Measurements from ENCODE around the gene AMER3.
"Not testable (repeated sequence)": the region's sequence is repeated elsewhere in the genome, so short reads cannot be mapped to it uniquely, and the experiment has no call there.

Gene AMER3, protein sequence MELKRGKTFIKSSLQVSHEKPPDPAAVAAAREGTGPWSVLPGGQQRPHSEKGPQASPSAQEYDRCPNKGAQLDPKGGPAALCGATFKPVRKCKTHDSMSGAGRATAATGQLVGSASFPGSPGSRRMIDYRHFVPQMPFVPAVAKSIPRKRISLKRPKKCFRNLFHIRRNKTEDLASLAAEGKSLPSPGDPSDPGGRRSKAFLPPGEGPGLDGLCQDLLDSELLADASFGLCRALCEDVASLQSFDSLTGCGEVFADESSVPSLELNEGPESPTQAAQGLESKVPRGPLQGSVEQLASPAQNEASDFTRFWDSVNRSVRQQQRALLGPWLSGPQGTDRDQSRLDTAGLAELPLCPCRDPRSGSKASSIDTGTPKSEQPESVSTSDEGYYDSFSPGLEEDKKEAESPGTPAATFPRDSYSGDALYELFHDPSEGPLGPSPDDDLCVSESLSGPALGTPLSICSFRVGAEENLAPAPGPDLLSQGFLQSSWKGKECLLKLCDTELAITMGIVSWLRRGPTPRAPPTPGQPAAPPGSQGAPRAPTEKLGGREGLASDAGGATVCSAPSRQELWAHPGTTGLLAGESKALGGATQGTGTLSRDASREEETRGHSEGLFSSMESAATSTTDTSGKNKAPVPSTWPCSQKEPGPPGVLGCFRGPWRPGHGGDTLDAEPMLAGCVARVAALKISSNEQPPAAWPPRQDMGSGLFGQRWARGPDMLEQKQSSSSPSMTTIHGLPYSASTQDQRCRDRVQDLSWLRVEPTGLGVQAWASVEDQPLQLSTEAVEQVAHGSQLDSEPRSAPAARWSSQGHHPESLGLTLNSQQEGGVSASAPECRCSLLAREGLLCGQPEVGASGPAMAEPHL

DNA sequence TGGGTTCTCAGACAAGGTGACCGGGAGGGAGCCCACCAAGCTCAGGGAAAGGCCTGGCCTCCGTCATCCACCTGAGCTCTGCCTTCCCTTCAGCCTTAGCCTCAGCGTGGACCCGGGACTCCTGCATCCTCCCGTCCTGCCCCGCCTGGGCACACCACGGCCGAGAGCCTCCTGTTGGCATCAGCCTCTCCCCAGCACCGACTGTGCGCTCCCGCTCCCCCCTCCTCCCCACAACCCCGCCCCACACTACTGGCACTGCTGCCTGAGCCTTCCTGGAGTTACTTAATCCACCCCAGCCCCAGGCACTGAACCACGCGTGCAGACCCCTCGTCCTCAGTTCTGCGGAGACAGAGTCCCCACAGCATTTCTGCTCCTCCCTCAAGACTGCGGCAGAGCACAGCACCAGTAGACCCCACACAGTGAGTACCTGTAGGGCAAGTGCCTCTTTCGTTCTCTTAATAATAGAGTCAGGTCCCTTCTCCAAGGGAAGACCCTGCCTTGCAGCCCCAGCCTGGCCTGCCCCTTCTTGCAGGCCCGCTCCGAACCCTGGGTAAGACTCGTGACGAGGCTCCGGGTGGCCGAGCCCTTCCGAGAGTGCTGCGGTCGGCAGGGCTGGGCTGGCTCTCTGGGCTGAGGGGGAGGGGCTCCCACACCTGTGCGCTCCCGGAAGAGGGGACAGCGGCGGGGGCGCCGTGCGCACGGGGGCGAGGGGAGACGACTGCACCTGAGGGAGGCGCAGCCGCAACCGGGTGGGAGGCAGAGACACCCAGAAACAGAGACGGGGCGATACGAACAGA is at the start of gene AMER3:
AMER3 (plus strand) TSS at position 285 of the 797 bp plus-strand sequence. CDS start 6,533 bp downstream, outside the sequence.
- DNase-seq (ENCODE audit: low spot score) = no peak

DNA sequence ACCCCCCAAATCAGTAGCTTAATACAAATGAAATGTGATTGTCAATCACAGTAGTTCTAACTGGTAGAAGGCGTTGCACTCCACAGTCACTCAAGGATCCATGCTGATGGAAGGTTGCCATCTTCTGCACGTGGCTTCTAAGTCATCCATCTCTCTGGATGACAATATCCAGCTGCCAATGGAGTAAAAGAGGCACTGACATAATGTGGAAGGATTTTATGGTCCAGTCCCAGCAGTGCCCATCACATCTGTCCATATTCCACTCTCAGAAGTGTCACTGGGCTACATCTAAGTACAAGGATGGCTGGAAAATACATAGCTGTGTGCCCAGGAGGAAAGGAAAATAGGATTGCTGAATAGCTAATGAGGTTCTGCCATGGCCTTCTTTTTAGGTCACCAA is 40.5 kb upstream of the AMER3 start:
- not testable (repeated sequence) for DNase-seq (ENCODE audit: low spot score)

DNA sequence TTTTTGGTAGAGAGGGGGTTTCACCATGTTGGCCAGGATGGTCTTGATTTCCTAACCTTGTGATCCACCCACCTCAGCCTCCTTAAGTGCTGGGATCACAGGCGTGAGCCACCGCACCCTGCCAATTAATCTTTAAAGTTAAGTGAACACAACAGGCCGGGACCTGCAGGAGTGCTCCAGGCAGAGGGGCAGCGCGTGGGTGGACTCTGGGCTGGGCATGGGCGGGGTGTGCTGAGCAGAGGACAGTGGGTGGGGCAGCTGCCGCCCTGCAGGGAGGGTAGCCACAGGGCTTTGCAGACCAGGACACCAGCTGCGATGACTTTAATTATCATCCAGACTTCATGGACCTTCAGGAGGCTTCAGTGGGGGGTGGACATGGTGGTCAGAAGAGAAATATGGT is 35.3 kb upstream of the AMER3 start:
- DNase-seq (ENCODE audit: low spot score) = no peak

DNA sequence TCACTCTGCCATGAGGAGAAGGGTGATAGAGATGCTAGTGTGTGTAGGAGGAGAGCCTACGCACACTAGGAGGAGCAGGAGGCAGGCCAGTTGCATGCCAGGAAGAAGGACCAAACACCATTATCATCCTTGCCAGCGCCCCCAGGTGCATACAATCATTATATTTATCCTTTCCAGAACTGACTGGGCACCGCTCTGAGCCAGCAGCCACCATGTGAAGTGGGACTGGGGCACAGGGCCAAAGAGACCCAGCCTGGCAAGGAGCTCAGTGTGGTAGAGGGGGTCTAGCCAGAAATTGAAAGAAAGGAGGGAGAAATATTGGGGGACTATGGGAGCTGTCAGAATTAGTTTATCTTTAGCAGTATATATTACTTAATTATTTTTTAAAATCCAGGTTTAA is 34.8 kb upstream of the AMER3 start:
- no peak for DNase-seq (ENCODE audit: low spot score)

DNA sequence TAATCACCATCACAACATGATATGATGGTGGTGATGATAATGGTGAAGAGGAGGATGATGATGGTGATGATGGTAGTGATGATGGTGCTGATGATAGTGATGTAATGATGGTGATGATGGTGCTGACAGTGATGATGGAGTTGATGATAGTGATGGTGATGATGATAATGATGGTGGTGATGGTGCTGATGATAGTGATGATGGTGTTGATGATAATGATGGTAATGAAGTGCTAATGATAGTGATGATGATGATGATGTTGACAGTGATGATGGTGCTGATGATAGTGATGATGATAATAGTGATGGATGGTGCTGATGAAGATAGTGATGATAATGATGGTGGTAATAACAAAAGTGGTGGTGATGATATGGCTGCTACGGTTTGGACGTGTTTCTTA is 30.9 kb upstream of the AMER3 start:
- DNase-seq (ENCODE audit: low spot score) = no peak

DNA sequence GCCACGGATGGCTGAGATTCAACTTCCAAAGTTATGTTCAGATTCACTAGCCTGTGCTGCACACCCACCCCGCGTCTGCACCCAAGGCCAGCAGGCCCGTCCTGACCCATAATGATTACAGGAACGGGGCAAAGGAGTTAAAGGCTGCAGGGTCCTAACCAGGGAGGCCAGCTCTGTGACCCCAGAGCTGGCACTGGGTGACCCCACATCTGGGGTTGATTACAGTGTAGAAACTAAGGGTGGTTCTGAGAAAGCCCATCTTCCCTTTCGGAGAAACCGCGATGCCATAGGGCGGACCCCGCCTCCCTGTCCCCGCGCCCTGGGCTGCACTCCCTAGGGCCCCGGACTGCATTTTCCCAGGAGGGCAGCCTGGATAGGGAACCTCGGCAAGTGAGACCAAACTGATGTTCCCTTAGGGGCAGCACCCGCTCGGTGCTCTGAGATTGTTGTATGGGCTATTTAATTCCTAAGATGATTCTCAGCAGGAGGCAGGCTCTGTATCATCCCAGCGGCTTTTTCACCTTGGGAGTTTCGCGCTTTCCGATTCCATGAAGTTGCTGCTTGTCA is 28.6 kb upstream of the AMER3 start:
- DNase-seq (ENCODE audit: low spot score) = no peak

DNA sequence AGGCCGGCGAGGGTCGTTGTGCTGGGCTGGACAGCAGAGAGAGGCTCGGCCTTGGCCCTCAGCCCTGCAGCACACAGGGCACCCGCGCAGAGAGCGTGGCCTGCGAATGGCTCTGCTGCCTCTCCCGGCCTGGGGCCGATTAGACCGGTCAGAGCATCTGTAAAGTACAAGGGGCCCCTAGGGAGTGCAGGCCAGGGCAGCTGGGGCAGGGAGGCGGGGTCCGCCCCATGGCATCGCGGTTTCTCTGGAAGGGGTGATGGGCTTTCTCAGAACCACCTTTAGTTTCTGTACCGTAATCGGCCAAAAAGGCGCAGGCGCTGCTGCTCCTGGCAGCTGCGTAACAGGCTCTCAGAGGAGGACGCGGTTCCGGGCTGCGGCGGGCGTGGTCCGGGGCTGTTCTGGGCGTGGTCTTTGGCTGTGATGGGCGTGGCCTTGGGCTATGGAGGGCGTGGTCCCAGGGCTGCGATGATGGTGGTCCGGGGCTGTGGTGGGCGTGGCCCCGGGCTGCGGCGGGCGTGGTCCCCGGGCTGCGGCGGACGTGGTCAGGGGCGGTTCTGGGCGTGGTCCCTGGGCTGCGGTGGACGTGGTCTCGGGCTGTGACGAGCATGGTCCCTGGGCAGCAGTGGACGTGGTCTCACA is 27.9 kb upstream of the AMER3 start:
- no peak for DNase-seq (ENCODE audit: low spot score)

DNA sequence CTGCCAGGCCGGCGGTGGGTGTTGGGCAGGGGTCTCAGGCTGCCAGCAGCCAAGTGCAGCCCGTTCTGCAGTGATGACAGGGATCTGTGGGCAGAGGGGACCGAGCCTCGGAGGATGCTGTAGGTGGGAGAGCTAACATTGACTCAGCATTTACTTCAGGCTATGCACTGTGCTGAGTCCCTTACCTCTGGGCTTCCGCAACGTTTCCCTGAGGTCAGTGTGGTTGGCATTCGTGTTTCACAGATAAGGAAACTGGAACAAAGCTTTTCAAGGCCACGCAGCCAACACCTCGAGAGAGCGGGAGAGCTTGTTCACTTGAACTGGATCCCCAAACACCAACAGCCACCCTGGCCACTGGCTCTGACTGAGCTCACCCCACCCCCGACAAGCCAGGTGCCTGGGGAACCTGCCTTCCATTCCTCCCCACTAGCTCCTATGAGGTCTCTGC is 27.3 kb upstream of the AMER3 start:
- DNase-seq (ENCODE audit: low spot score) = no peak

DNA sequence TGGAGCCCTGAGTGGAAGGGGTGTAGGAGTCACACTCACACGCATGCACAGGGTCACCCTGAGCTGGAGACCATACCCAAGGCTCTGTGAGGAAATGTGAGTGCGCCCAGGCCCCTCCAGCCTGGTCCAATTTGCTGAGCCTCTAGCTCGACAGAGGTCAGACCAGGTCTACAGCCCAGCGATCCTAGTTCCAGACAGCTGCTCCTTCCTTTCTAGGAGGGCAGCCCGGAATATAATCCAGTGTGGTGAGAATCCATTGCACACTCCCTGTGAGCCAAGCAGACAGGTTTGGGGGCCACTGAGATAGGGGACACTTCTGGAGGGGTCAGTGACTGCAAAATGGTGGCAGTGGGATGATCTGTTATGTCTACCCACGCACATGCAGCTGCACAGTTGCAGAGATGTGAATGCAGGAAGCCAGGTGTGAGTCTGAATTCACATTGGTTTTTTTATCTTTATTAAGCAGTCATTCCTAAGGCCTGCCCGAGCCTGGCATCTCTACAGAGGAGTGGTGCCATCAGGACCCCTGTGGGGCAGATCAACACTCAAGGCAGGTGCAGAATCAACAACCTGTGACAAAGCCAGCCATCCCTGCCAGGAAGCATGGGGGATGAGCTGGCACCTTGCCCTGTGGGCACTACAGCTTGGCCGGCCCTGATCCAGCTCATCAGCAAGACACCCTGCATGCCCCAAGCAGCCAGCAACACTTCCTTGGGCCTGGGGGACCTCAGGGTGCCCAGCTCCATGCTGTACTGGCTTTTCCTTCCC is 26.6 kb upstream of the AMER3 start, which contains the start of gene GPR148:
GPR148 (plus strand) TSS at position 522 of the 768 bp plus-strand sequence; CDS start at position 604, 82 bp downstream.
- no peak for DNase-seq (ENCODE audit: low spot score)

DNA sequence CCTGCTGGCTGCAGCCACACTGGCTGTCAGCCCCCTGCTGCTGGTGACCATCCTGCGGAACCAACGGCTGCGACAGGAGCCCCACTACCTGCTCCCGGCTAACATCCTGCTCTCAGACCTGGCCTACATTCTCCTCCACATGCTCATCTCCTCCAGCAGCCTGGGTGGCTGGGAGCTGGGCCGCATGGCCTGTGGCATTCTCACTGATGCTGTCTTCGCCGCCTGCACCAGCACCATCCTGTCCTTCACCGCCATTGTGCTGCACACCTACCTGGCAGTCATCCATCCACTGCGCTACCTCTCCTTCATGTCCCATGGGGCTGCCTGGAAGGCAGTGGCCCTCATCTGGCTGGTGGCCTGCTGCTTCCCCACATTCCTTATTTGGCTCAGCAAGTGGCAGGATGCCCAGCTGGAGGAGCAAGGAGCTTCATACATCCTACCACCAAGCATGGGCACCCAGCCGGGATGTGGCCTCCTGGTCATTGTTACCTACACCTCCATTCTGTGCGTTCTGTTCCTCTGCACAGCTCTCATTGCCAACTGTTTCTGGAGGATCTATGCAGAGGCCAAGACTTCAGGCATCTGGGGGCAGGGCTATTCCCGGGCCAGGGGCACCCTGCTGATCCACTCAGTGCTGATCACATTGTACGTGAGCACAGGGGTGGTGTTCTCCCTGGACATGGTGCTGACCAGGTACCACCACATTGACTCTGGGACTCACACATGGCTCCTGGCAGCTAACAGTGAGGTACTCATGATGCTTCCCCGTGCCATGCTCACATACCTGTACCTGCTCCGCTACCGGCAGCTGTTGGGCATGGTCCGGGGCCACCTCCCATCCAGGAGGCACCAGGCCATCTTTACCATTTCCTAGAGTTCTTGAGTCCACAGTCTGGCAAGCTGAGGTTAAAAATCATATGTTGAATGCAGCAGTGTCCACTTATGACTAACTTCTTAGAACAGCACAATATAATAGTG is 25.7 kb upstream of the AMER3 start:
- no peak for DNase-seq (ENCODE audit: low spot score)

DNA sequence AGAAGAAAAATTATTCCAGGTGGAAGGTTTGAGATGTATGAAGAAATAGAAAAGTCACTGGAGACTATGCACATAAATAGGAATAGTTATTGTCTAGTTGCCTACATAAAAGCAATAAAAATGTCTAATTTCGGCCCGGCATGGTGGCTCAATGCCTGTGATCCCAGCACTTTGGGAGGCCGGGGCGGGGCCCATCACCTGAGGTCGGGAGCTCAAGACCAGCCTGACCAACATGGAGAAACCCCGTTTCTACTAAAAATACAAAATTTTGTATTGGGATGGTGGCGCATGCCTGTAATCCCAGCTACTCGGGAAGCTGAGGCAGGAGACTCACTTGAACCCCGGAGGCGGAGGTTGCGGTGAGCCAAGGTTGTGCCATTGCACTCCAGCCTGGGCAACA is 23.1 kb upstream of the AMER3 start:
- DNase-seq (ENCODE audit: low spot score) = not testable (repeated sequence)

DNA sequence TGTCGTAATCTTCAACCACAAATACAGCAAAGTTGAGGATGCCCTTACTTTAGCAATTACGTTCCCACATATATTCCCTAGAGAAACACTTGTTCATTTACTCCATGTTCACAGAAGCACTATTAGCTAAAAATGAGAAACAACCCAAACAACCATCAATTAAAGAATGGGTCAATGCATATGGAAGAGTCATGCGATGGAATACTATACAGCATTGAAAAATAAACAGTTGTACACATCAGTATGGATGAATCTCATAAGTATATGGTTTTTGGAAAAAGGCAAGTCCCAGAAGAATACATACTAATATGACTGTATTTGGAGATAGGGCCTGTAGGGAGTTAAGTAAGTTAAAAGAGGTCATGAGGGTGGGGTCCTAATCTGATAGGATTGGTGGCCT is 20.1 kb upstream of the AMER3 start:
- DNase-seq (ENCODE audit: low spot score) = no peak

DNA sequence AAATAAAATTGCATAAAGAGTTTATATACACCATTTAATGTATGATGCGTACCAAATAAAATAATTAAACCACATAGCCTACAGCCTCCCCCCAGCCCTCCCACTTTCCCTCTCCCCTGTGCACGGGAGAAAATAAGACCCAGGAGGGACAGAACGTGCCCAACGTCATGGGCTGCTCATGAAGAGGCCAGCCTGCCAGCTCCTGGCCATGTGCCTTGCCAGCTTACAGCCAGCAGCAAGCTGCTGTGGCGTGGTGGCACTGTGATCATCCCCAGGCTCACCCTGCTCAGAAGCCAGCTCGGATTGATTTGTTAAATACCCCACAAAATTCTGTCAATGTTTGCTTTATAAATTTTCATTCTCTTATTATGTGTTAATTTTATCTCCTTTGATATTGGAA is 18.9 kb upstream of the AMER3 start:
- DNase-seq (ENCODE audit: low spot score) = no peak

DNA sequence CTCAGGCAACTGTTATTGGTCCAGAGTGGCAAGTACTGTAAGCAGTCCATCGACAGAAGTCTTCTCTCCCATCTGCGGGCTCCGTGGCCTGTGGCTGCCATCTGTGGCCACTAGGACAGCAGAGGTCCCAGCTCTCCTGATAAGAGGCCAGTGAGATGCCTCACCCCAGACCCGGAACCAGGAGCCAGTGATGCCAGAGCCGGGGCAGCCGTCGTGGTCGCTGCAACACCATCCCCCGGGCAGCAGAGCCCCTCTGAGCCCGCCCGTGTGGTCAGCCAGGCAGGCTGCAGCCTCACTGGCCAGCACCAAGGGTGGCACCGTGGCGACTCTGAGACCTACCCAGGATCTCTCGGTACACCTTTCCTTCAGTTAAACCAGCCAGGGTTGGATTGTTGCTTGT is 17.7 kb upstream of the AMER3 start:
- DNase-seq (ENCODE audit: low spot score) = no peak

DNA sequence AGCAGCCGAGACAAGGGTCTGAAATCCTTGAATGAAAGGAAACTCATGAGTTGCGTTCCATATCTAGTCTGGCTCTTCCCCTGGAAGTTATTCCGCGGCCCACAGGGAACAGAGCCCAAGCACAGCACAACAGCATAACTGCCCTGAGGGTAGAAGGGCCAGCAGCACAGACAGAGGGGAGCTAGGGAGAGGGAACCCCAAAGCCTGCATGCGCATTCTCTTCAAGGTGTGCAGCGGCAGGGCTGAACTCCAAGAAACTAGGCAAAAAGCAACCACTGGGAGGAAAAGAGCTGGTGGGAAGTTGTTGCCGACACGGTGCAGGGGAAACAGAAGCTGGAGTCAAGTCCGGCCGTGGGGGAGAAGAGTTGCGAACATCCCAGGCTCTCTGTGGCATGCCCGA is 14.7 kb upstream of the AMER3 start:
- no peak for DNase-seq (ENCODE audit: low spot score)

DNA sequence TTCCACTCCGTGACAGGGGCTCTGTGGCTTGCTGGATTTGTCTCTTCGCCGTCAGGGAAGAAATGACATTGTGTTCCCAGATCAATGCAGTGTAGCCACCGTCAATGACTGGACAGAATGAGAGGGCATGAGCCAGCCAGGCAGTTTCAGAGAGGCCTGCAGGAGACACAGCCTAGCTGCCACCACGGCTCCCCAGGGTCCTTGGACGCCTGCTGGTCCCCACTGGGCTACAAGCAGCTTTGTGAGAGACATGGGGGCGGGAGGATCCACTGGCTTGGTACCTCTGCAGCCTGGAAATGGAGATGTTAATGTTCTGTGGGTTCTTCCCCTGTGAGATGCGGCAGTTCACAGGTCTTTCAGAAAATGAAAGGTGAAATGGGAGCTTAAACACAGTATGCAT is 12.1 kb upstream of the AMER3 start:
- no peak for DNase-seq (ENCODE audit: low spot score)

DNA sequence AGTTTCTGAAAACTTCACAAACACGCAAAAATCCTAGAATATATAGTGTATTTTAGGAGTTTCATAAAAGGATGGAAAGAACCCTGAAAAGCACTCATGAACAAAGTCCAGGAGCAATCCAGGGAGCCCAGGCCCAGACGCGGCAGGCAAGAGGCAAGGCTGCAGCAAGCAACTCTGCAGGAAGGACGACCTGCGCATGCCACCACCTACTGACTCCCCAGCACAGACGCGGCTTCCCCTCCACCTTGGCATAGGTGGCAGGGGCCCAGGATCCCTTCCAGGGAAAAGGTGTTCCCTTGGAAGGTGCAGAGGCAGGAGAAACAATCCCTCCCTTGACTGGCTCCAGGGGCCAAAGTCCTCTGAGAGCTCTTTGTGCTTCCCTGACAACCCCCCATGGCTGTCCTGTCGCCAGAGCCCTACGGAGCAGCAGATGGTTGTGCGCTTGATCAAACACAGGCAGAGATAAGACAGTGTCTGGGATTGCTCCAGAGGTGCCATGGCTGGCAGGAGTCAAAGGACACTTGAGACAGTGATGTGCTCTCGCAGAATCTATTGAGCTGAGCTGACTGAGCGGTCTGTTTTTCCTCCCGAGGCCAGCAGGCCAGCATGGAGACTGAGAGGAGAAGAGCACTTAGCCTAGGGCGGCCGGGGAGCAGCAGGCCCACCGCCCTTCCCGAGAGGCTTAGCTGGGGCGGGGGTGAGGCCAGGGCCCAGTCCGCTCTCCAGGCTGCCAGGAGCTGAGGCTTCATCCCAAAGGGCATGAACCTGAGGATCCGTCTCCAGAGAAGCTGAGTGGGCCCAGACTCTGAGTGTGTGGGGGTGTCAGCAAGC is 10.8 kb upstream of the AMER3 start:
- DNase-seq (ENCODE audit: low spot score) = no peak

DNA sequence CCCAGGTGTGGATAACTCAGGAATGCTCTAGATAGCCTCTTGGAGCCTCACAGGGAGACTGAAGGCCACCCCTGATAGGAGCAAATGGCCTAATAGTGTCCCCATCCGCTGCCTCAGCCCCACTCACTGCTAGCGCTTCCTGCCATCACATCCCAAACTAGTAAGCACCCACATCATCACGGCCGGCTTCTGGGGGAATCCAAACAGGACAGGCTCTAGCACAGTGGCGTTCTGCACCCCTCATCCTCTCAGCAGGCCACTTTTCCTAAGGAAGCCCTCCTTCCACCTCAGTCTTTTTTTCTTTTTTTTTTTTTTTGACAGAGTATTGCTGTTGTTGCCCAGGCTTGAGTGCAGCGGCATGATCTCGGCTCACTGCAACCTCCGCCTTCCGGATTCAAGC is 6.3 kb upstream of the AMER3 start:
- no peak for DNase-seq (ENCODE audit: low spot score)
